Mesodermal cell (in vitro differentiated cells): Measurements from ENCODE around the gene PWWP2B. TPM values are rescaled to one million over a fixed set of nuclear protein-coding genes. Genes with fewer than 3 reads are reported as not detected.
"Not testable (repeated sequence)": the region's sequence is repeated elsewhere in the genome, so short reads cannot be mapped to it uniquely, and the experiment has no call there.

Source experiments
- H3K27ac ChIP-seq: 2 replicates; pipeline ENCODE4 v1.7.0; 2013; ENCODE audit warnings: mild to moderate bottlenecking, low read depth, low read length, moderate library complexity; ENCODE audit not compliant: severe bottlenecking
- H3K36me3 ChIP-seq: 2 replicates; pipeline ENCODE4 v1.7.1; 2013; ENCODE audit warnings: mild to moderate bottlenecking, low read length, moderate library complexity; ENCODE audit not compliant: control insufficient read depth, insufficient read depth
- H3K4me1 ChIP-seq: one replicate; pipeline ENCODE4 v1.7.1; 2013; ENCODE audit warnings: mild to moderate bottlenecking, low read length; ENCODE audit not compliant: insufficient read depth, control insufficient read depth, poor library complexity, severe bottlenecking
- H3K4me3 ChIP-seq: 2 replicates; pipeline ENCODE4 v1.7.0; 2013; ENCODE audit warnings: low read length, control low read depth, mild to moderate bottlenecking; ENCODE audit not compliant: insufficient read depth, poor library complexity, severe bottlenecking; ENCODE audit errors: extremely low read depth
- H3K9me3 ChIP-seq: 2 replicates; pipeline ENCODE4 v1.7.1; 2013; ENCODE audit warnings: mild to moderate bottlenecking, low read length, moderate library complexity; ENCODE audit not compliant: control insufficient read depth
- WGBS, 2 experiments: methylation state at CpG; one replicate each; pipeline ENCODE4 v1.1.5; 2013; ENCODE audit warnings: missing lambda C conversion rate in 2 of 2; ENCODE audit not compliant: insufficient coverage in 2 of 2; 5-methylcytosine and 5-hydroxymethylcytosine counted together
- polyA plus RNA-seq, 2 experiments: library from polyadenylated mRNA; stranded (reverse); fragments of 50-300 nt; gene quantifications; one replicate each; pipeline ENCODE4 v1.2.3, GENCODE V29; 2013

The PWWP2B gene
- 12.4 TPM for polyA plus RNA-seq (2013, experiment 1 of 2)
- polyA plus RNA-seq (2013, experiment 2 of 2): 10.1 TPM

GRCh38 chr10:132397036-132397541 is at the start of gene PWWP2B:
PWWP2B (plus strand) TSS chr10:132397200; CDS start chr10:132397227, 27 bp downstream.
- no peaks in the 10 kb centered on the region for H3K36me3 ChIP-seq
- peak within 1 kb of the TSS; percentile 36 for H3K27ac ChIP-seq
- peak within 1 kb of the TSS; percentile 66 for H3K4me3 ChIP-seq
- H3K4me1 ChIP-seq: peaks cover 13% of the 10 kb centered on the region
- H3K9me3 ChIP-seq: no peaks in the 10 kb centered on the region
- 0% methylated on average over 33 to 44 of the region's 86 CpGs for WGBS, 2 experiments

- H3K4me3 ChIP-seq: no peak overlapping the region
- no peaks in the 10 kb centered on the region for H3K4me1 ChIP-seq
- peaks cover 13% of the 10 kb centered on the region for H3K36me3 ChIP-seq
- H3K9me3 ChIP-seq: no peaks in the 10 kb centered on the region
- no peak overlapping the region for H3K27ac ChIP-seq
- 95 to 96% methylated on average over 17 to 18 of the region's 23 CpGs for WGBS, 2 experiments
These were observed 49.6 kb upstream of the PWWP2B start for GRCh38 chr10:132347211-132347930.

DNA sequence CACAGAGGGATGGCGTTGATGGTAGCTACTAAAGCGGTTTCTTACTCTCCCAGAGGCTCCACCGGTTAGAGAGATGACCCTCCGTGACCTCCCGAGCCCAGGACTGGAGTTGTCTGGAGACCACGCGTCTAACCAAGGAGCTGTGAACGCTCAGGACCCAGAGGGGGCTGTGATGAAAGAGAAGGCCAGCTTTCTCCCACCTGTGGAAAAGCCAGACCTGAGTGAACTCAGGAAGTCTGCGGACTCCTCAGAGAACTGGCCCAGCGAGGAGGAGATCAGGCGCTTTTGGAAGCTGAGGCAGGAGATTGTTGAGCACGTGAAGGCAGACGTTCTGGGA is 49.1 kb upstream of the PWWP2B start:
- Histone ChIP-seq H3K4me3 (no peak overlapping the region), H3K36me3 (peaks cover 12% of the 10 kb centered on the region), H3K27ac (no peak overlapping the region), H3K4me1 (no peaks in the 10 kb centered on the region), H3K9me3 (no peaks in the 10 kb centered on the region)
- 80 to 92% methylated on average over 13 of the region's 13 CpGs for WGBS, 2 experiments

DNA sequence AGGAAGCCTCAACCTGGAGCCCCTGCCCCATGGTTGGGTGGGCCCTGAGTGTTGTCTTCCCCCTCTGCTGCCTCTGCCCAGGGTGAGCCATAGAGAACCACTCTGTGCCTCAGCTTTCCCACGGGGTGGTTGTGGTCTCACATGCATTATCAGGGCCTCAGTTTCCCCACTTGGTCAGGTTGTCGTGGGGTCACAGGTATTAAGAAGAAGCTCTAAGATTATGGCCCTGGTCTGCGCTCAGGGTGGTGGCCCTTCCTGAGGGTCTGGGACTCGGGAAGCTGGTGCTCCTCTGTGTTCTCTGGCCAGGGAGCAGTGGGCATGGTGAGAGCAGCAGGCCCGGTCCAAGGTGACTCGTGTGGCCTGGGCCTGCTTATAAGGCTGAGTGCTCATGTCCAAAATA is 47.2 kb upstream of the PWWP2B start:
- H3K9me3 ChIP-seq: no peaks in the 10 kb centered on the region
- 93 to 96% methylated on average over 4 to 6 of the region's 6 CpGs for WGBS, 2 experiments
- H3K27ac ChIP-seq: no peak overlapping the region
- H3K36me3 ChIP-seq: peaks cover 7% of the 10 kb centered on the region
- no peak overlapping the region for H3K4me3 ChIP-seq
- H3K4me1 ChIP-seq: no peaks in the 10 kb centered on the region

DNA sequence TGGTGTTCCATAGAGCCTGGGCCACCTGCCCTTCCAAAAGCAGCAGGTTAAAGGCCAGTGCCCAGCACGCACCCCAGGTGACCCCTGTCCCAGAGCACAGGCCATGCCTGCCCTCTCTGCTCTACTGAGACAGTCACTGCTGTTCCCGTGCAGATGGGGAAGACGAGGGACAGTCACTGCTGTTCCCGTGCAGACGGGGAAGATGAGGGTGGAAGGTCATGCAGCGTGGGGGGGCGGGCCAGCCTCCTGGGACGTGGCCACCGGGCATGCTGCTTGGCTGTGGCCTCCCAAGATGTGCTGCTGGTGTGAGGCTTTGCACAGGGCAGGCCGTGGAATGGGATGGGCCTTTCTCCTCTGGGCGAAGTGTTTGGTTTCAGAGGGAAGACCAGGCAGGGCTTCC is 46.6 kb upstream of the PWWP2B start:
- WGBS, 2 experiments: 88 to 98% methylated on average over 9 to 11 of the region's 11 CpGs
- Histone ChIP-seq H3K9me3 (no peaks in the 10 kb centered on the region), H3K4me1 (no peaks in the 10 kb centered on the region), H3K27ac (no peak overlapping the region), H3K4me3 (no peak overlapping the region), H3K36me3 (peaks cover 4% of the 10 kb centered on the region)

- Histone ChIP-seq H3K4me3 (no peak overlapping the region), H3K9me3 (no peaks in the 10 kb centered on the region), H3K4me1 (no peaks in the 10 kb centered on the region), H3K27ac (no peak overlapping the region), H3K36me3 (peaks cover 2% of the 10 kb centered on the region)
- WGBS, 2 experiments: 88 to 95% methylated on average over 16 to 17 of the region's 17 CpGs
These were observed 46.1 kb upstream of the PWWP2B start for GRCh38 chr10:132350946-132351345.

- Histone ChIP-seq H3K36me3 (no peaks in the 10 kb centered on the region), H3K9me3 (no peaks in the 10 kb centered on the region), H3K27ac (no peak overlapping the region), H3K4me3 (no peak overlapping the region), H3K4me1 (no peaks in the 10 kb centered on the region)
- WGBS, 2 experiments: 88 to 90% methylated on average over 19 to 24 of the region's 25 CpGs
These were observed 45.4 kb upstream of the PWWP2B start for GRCh38 chr10:132351611-132352010.

GRCh38 chr10:132352462-132353308 is 44.3 kb upstream of the PWWP2B start:
- H3K4me3 ChIP-seq, H3K27ac ChIP-seq, H3K36me3 ChIP-seq, H3K9me3 ChIP-seq, H3K4me1 ChIP-seq: not testable (repeated sequence)
- WGBS, 2 experiments: 41 to 42% methylated on average over 25 to 31 of the region's 44 CpGs

- no peak overlapping the region for H3K4me3 ChIP-seq
- H3K36me3 ChIP-seq: no peaks in the 10 kb centered on the region
- no peak overlapping the region for H3K27ac ChIP-seq
- no peaks in the 10 kb centered on the region for H3K9me3 ChIP-seq
- no peaks in the 10 kb centered on the region for H3K4me1 ChIP-seq
- WGBS, 2 experiments: 87 to 89% methylated on average over 18 to 19 of the region's 20 CpGs
These were observed 43.3 kb upstream of the PWWP2B start for GRCh38 chr10:132353456-132354355.

GRCh38 chr10:132354356-132355094 is 42.5 kb upstream of the PWWP2B start:
- 86 to 88% methylated on average over 24 to 32 of the region's 32 CpGs for WGBS, 2 experiments
- no peak overlapping the region for H3K4me3 ChIP-seq
- H3K9me3 ChIP-seq: no peaks in the 10 kb centered on the region
- no peak overlapping the region for H3K27ac ChIP-seq
- no peaks in the 10 kb centered on the region for H3K4me1 ChIP-seq
- no peaks in the 10 kb centered on the region for H3K36me3 ChIP-seq
